NB4 (cell line): ENCODE data around the gene LRRC36.

Experiments
- DNase-seq: peaks from one replicate; pipeline ENCODE4 v3.0.0; 2010; ENCODE audit warnings: low read depth
- H3K4me3 ChIP-seq: one replicate; pipeline ENCODE4 v1.5.1; 2011; ENCODE audit warnings: mild to moderate bottlenecking, low read depth, low read length, moderate library complexity
- CTCF ChIP-seq: IDR thresholded peaks from one replicate; pipeline ENCODE4 v1.5.1; 2012; ENCODE audit warnings: low read depth, low read length
- MAX ChIP-seq: IDR thresholded peaks from 2 replicates; pipeline ENCODE4 v1.6.1; 2011; ENCODE audit warnings: low read depth, low read length
- MYC ChIP-seq: IDR thresholded peaks from 2 replicates; pipeline ENCODE4 v1.6.1; 2011; ENCODE audit warnings: low read depth, low read length
- POLR2A ChIP-seq: IDR thresholded peaks from 2 replicates; pipeline ENCODE4 v1.6.1; 2011; ENCODE audit warnings: mild to moderate bottlenecking; ENCODE audit not compliant: insufficient read length; ENCODE audit errors: extremely low read depth

Gene LRRC36

DNA sequence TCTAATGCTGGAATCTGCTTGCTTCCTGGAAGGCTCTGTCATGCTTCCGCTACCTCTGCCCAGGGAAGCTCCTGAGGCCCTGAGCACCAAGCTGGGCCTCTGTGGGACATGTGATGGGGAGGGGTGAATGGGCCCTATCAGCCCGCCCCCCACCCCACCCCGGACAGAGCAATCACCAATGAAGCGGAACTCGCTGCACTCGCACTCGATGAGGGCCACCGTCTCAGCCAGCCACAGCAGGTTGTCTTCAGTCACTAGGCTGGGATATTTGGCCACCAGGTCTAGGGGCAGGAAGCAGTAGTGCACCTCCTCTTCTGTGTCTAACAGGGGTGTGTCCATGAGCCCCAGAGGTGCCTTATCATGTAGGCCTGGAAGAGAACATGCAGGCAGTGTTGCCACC lies 23.6 kb upstream of the LRRC36 start:
- DNase-seq = no peak
- no peak overlapping the region for H3K4me3 ChIP-seq
- TF ChIP-seq MAX (no peak), CTCF (peak; percentile 2)

DNA sequence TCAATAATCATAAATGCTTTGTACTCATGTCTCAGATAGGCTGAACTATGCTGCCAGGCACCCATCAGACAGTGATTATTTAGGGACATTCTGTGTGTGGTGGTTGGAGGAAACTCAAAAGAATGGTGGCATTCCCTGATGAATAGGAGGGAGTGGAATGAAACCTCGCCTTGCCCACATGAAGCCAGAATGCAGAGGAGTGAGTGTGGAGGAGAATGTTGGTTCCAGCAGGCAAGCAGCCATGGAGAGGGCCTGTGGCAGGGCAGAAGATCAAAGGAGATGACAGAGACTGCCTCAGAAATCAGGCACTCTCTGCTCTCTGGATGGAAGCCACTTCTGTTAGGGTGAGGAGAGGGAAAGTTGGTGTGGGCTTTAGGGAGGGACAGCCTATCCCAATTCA lies 22.6 kb upstream of the LRRC36 start:
- no peak overlapping the region for H3K4me3 ChIP-seq
- no peak for DNase-seq
- TF ChIP-seq POLR2A (no peak), MAX (no peak), MYC (no peak), CTCF (no peak)

DNA sequence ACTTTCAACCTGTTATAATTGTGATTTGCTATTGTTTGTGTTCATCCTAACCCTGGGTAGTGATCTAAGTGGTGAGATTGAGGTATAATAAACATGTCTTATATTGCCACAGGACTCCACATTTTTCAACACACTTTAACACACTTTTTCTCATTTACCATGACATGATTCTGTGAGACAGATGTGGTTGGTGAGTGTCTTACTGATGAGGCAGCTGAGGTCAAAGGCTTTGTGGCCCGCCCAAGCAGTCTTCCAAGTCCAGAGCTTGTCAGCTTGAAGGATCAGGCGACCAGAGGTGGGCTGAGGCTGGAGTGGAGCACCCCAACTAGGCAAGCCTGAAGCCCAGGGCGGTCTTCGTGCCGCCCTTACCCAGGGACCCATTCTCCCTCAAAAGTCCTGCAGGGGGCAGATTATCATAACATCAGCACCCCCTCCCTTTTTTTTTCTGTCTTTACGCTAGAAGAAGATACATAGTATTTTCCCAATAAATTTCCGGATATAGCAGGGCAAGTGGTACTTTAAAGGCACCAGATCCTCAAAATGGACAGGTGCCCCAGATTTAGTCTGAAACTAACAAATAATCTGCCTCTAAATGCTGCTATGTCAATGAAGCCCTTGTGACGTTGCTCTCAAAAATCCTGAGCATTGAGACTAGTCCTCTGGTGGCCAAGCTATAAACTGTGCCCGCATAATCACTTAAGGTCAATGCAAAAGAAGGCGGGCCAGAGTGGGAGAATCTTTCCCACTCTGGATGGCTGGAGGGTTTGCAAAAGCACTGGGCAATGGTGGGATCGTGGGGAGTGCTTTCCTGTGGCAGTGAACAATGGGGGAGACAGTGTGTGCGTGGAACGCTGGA lies 21.2 kb upstream of the LRRC36 start:
- DNase-seq = no peak
- no peak for TF ChIP-seq POLR2A
- no peak for TF ChIP-seq CTCF
- no peak for TF ChIP-seq MYC
- no peak for TF ChIP-seq MAX
- no peak overlapping the region for H3K4me3 ChIP-seq

DNA sequence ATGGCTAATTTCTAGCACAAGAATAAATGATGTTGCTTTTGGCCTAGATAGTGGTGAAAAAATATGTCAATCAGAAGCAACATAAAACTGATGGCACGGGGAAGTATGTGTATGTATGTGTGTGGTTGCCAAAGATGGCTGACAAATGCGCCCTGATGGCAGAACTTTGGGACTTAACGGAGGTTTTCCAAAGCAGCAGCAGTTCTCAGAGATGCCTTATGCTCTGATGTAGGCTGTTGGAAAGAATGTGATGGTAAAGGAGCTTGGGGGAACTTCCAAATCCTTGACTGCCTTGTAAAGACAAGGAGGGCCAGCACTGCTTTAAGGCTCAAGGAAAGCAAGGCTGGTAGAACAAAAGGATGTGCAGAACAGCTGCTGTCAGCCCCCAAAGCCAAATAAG lies 16.1 kb upstream of the LRRC36 start:
- TF ChIP-seq MAX (no peak), CTCF (no peak), MYC (no peak), POLR2A (no peak)
- no peak for DNase-seq
- no peak overlapping the region for H3K4me3 ChIP-seq

DNA sequence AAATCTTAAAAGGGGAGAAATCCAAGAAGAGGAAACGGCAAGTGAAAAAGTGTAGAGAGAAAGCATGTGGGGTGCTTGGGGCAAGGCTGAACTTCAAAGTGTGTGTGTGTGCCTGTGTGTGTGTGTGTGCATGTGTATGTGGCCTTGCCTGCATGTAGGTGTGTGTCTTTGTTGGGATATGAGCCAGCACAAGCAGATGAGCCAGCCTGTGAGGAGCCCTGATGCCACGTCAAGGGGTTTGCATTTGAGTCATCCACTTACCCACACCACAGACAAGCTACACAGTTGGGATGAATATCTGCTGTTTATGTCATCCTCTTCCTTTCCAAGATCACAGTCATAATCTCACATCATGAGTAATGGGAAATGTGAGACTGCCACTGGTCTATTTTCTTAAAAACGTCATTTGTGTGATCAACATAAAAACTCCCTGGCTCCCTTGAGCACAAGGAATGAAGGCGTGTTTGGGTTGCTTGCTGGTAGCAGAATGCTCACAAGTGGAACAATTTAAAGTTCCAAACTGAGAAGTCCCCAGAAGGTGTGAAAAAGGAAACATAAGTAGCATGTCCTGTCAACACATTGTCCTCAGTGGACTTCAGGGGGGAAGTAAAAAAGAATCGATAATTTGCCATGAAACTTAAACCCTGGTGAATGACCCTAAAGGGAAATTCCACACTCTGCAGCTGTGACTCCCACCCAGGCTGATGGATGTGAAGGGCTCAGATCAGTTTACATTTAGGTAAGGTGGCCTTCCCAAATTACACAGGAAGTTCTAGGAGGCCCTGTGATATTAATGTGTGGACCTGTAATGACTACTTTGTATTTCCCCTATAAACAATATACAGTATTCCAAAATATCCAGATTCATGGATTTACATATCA lies 14.8 kb upstream of the LRRC36 start:
- no peak overlapping the region for H3K4me3 ChIP-seq
- TF ChIP-seq POLR2A (no peak), CTCF (no peak), MYC (no peak), MAX (no peak)
- no peak for DNase-seq
